GM10266 (cell line): ENCODE results near the gene PROX2.

Experiments used
- DNase-seq: peaks from one replicate; pipeline ENCODE4 v3.0.0; 2012; ENCODE audit errors: extremely low spot score
- TF ChIP-seq, protein P1 (sequence below): IDR thresholded peaks from 2 replicates; pipeline ENCODE4 v1.5.1; 2012; ENCODE audit warnings: mild to moderate bottlenecking, low read depth; ENCODE audit not compliant: control insufficient read depth, insufficient read depth; ENCODE audit errors: missing control alignments

The PROX2 gene

DNA sequence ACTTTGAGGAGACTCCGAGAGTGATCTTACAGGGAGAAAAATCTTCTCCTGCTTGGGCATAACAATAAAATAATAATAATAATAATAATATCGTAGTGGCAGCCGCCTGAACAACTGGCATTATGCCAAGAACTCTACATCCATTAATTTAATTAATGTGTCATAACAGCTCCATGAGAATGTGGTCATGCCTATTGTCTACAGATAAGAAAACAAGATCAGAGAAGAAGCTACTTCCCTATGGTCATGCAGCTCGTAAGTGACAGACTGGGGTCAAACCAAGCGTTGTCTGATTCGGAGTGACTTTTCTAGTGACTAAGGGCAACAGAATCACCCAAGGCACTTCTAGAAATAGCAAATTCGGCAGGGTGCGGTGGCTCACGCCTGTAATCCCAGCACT is 11.7 kb downstream of the PROX2 start:
- TF ChIP-seq, protein P1, sequence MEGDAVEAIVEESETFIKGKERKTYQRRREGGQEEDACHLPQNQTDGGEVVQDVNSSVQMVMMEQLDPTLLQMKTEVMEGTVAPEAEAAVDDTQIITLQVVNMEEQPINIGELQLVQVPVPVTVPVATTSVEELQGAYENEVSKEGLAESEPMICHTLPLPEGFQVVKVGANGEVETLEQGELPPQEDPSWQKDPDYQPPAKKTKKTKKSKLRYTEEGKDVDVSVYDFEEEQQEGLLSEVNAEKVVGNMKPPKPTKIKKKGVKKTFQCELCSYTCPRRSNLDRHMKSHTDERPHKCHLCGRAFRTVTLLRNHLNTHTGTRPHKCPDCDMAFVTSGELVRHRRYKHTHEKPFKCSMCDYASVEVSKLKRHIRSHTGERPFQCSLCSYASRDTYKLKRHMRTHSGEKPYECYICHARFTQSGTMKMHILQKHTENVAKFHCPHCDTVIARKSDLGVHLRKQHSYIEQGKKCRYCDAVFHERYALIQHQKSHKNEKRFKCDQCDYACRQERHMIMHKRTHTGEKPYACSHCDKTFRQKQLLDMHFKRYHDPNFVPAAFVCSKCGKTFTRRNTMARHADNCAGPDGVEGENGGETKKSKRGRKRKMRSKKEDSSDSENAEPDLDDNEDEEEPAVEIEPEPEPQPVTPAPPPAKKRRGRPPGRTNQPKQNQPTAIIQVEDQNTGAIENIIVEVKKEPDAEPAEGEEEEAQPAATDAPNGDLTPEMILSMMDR = no peak
- no peak for DNase-seq

DNA sequence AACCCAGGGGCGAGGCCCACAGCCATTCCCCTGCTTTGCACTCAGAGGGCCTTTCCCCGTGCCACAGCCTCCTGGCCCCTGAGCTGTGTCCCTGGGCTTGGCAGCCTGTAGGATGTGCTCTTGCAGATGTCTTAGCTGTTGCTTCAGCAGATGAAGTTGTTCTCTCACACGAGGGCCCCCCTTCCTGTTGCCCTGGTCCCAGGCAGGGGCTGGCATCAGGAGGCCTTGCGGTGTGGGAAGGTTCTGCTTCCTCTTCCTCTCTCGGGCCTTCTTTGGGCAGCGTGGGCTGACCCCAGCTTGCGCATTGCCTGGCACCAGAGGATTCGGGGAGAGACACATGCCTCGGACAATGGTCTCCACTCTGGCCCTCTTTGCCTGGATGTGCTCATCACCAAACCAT is 12.7 kb downstream of the PROX2 start:
- TF ChIP-seq, protein P1 = no peak
- DNase-seq = no peak

DNA sequence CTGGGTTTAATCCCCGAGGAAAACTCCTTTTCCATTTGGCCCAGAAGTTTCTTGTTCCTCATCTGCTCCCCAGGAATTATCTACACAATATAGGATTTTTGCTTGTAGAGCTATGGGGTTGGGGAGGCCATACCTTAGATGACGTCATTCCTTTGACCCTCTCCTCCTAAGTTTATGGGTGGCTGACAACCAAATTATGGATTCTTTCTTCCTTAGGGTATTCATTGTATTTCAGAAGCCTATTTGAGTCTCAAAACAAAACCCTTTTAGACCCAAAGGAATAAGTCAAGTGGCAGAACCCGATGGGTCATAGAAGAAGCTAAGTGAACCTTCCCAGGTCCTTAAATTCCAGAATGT is 14.2 kb downstream of the PROX2 start:
- TF ChIP-seq, protein P1 = no peak
- DNase-seq = no peak

DNA sequence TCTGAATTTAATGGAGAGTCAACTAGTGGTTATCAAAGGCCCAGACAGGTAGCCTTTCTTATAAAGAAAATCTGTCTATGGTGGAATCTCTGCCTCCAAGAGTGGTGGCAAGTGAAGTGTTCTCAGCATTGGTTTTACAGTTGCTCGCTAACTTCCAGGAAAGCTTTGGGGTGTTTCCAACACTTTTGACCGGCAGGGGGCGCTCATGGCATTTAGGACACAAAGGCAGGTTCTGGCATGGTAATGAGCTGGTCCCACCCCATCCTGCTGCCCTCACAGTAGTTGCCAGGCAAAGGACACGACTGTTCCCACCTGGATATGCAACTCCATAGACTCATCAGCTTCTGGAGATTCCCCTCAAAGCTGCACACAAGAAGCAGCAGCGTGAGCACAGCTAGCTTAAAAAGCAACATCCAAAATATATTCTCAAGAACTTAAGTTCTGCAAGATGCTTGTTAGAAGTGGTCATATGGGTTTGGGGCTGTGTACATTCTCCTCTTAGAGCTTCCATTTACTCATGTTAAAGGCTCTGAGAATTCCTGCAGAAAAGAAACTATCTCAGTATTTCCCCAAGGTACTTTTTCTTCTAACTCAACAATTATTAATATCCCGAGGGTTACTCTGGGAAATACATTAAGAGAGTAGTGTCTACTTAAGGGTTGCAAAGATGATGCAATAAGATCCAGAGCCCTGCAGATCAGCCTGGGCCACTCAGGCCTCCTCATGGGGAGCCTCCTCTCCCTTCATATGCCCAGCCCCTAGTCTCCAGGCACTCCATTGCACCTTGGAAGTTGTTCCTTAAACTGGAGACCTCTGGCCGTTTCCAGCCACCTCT is 14.8 kb downstream of the PROX2 start:
- peak; percentile 77 for DNase-seq
- TF ChIP-seq, protein P1 = peak; percentile 86

DNA sequence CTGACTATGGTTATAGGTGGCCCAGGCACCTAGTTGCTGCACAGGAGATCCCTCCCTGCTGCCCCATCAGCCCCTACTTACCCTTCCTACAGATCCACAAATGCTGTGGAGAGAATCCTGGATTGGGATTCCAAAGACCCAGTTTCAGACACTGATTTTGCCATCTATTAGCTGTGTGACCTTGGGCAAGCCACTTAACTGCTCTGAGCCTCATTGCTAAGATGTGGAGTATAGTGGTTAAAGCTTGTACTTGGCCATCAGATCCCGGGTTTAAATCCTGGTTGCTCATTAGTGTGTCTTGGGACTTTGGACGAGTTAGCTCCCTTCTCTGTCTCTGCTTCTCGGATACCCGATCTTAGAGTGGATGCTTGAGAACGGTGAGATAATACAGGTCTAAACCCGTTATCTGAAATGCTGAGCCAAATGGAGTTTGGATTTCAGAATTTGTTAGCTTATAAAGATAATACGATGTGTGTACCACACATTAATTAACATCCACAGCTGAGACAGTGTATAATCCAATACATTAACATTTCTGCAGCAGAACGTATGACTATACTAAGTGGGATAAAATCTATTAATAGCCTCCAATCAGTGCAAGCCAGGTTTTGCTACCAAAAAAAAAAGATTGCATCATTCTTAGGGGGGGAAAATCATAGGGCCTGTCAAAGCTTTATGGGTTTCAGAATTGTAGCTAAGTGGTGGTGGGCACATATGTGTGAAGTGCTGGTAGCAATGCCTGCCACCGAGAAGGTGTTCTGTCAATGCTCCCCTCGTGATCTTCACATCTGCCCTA is 16.0 kb downstream of the PROX2 start:
- DNase-seq = no peak
- TF ChIP-seq, protein P1 = no peak

DNA sequence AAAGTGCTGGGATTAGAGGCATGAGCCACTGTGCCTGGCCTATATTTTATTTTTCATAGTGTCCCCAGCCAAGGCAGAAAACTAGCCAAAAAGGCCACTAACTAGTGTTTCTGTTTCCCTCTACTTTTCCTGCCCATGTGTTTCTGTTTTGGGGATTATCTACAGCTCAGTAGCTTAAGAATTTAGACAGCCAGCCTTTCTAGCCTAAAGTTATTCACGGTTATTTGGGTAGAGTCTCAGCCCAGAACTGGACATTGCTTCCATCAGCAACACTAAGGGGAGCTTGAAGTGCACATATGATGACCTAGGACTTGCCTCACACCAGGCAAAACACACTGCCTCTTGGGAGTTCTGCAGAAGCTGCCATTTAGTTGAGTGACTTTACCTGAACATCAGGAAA is 17.9 kb downstream of the PROX2 start:
- no peak for DNase-seq
- TF ChIP-seq, protein P1 = no peak

DNA sequence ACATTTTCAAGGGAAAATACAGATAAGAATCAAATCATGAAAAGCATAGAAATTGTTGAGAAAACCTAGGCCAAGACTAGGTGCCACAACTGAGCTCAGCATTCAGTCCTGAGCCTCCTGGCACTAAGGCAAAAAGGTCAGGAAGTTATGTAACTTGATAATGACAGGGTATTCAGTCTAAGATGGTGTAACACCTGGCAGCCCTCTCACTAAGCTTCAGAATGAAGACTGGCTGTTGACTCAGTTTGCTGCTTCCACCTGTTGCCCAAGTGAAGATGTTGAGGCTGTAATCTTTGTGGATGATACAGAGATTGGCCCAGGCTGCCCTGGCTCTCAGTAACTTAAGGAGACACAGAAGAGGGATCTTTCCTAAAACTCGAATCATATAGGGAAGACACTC is 19.6 kb downstream of the PROX2 start:
- DNase-seq = no peak
- TF ChIP-seq, protein P1 = no peak
